Fibroblast of skin of scalp (primary cell): ENCODE measurements around the gene PHKB.
A peak's percentile ranks its signal among the peaks of the same experiment; 100 is the strongest.

Experiments used
- DNase-seq: peaks from one replicate; pipeline ENCODE4 v3.0.0-alpha.2; 2013

The PHKB gene

DNA sequence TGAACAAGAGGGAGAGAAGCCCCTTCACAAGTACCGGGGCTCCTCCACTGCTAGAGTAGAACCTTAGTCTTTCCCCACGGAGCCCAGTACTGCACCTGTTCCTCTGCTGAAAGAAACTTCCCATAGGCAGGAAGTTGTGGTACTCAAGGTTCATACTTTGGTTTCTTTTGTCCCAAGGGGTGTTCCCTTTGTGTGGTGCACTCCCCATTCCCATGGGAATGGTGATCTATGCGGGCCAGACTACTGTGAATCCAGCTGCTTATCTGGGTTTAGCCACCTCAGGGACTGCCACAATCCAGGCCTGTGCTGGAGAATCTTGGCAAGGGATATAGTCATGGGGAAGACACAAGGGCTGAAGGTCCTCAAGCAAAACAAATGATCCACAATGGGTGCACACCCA is 110.6 kb downstream of the PHKB start:
- no peak for DNase-seq

- peak; percentile 34 for DNase-seq
These were observed 113.2 kb downstream of the PHKB start for GRCh38 chr16:47574091-47575054.

GRCh38 chr16:47577029-47577428 is 115.9 kb downstream of the PHKB start:
- DNase-seq: no peak

DNA sequence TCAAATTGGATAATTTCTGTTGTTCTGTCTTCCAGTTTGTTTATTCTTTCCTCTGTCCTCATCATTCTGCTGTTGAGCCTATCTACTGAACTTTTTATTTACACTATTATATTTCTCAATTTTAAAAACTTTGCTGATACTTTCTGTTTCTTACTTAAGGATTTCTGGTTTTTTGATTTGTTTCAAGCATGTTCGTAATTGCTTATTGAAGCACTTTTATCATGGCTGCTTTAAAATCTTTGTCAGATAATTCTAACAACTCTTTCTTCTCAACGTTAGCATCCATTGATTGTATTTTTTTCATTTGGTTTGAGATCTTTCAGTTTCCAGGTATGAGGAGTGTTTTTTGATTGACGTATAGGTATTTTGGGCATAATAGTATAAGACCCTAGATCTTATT is 116.9 kb downstream of the PHKB start:
- DNase-seq: no peak

DNA sequence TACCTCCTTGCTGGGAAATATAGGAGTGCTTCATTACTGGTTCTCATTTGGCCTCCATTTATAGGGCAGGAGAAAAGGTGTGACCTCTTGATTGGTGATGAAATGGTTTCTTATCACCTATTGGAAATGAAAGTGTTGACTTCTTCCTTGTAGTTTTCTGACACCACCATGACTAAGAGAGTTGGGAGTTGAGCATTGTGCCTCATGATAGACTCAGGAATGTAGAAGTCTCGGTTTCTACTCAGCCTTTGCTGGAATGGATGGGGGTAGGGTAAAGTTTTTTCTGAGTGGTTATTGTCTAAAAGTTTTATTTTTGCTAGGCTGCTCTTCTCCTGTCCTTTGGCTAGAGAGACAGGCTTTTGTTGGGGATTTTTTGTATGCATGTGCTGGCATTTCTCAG is 117.4 kb downstream of the PHKB start:
- peak; percentile 8 for DNase-seq

DNA sequence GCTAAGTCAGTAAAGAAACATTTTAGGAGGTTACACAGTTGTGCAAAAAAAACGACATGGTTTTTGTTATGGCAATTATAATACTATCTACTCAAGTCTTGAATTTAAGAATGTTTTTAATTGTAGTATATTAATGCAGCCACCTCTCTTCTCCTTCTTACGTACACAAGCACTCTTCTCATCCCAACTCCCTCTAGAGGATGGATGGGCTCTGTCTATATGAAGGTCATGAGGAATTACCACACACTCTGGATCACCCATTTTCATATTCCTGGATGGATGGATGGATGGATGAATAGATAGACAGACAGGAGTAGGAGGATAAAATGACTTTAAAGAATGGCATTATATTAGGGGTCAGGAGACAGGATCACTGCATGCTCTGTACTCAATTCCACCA is 120.0 kb downstream of the PHKB start:
- DNase-seq: no peak

GRCh38 chr16:47584464-47585225 is 123.5 kb downstream of the PHKB start:
- no peak for DNase-seq

- DNase-seq: no peak
These were observed 125.0 kb downstream of the PHKB start for GRCh38 chr16:47586121-47586520.

DNA sequence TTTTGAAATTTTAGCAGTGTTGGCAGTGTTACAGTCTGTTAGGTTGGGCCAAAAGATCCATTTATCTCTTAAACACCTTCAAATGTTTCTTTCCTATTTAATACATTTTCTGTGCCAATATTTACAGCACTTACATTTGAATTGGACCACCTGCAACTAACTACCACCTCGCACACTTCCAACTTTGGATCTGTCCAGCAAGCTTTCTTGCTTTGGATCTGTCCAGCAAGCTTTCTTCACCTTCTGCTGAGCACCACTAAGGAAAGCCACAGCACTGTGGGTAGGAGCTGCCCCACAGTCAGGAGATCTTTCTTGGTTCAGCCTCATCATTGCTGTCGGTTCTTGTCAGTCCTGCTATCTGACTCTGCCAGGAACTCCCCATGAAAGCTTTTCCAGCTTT is 129.3 kb downstream of the PHKB start:
- no peak for DNase-seq

DNA sequence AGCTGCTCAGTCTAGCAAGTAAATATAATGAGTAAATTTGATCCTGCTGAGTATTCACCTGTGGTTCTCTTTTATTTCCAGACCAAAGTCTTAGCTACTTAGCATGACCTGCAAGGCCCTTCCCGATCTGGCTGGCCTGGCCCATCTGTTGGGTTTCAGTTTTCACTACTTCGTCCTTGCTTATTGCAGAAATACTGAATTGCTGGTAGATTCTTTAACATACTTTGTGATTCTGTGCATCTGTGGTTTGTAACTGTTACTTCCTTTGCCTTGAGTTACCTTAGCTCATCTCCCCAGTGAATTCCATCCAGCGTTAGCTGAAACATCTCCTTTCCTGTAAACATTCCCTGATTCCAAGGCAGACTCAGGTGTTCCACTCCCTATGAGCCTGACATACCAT is 131.1 kb downstream of the PHKB start:
- no peak for DNase-seq

DNA sequence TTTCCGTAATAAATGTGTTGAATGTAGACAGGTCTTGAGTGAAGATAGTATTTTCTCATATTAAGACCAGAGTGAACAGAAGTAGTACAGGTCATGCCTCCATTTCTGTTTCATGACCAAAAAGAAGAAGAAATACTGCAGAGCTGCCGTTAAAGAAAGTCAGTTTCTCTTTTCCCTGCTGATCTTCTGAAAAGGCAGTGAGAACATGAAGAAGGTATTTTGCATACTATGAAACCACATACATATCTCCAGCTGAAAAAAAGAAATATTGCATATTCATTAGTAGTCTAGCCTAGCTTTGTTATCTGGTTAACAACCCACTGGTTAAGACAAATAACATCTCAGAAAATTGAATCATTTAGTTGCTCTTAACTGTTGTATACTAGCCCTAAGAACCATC is 138.4 kb downstream of the PHKB start:
- DNase-seq: no peak

DNA sequence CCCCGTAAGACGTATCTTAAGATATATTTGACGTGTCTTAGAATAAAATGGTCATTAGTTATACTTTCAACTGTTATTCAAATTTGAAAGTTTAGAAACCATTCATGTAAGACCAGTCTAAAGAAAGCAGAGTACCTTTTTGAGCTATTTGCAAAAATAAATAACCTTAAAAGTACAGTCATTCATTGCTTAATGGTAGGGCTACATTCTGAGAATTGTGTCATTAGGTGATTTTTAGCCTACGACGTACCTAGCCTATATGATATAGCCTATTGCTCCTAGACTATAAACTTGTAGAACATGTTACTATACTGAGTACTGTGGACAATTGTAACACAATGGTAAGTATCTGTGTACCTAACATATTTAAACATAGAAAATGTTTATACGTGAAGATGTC is 139.2 kb downstream of the PHKB start:
- no peak for DNase-seq

- peak; percentile 23 for DNase-seq
These were observed 143.2 kb downstream of the PHKB start for GRCh38 chr16:47604306-47604705.

GRCh38 chr16:47611042-47611441 is 149.9 kb downstream of the PHKB start:
- no peak for DNase-seq

GRCh38 chr16:47611848-47612493 is 150.8 kb downstream of the PHKB start:
- no peak for DNase-seq

GRCh38 chr16:47612711-47613110 is 151.6 kb downstream of the PHKB start:
- DNase-seq: no peak

DNA sequence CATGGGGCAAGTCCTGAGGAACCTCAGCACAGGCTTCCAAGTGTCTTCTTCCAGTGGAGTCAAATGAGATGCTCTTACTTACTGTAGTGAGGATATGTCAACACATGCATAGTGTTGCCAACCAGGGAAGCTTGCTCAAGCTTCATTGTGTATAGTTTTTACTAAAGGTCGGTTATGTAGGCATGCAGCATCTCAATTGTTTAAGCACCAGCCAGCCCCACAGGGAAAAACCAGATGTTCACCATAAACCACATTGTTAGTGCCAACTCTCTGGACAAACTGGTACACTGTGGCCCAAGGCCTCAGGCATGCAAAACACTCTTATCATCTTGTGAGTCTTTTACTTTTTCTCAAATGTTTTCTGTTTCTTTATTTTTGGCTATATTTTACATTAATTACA is 152.1 kb downstream of the PHKB start:
- DNase-seq: no peak

GRCh38 chr16:47617732-47618131 is 156.6 kb downstream of the PHKB start:
- DNase-seq: no peak

DNA sequence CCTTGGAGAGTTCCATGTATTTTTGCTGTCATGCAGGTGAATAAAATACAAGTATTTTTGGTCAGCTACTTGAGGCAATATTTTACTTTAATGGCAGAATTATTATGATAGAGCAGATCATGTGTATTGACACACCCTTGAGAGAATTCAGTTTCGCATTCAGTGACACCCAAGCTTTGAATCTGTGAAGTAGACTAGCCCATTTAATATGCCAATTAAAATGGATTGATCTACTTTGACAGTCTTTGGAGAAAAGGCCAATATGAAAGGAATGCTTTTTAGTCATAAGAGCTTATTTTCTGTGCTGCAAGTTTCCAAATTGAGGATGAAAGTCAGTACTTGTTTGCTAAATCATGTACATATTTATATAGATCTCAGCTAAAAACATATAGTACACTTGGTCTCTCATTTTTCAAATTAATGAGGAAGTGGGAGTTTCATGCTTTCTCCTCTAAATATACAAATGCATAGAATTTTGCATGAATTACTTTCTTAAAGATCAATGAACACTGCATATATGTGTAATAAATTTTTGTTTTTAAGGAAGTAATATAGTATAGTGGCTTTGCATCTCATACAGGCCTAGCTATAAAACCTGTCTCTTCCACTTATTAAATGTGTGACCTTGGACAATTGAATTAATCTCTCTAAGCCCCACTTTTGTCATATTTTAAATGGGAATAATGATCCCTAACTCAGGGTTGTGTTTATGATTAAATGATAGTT is 161.5 kb downstream of the PHKB start:
- no peak for DNase-seq

DNA sequence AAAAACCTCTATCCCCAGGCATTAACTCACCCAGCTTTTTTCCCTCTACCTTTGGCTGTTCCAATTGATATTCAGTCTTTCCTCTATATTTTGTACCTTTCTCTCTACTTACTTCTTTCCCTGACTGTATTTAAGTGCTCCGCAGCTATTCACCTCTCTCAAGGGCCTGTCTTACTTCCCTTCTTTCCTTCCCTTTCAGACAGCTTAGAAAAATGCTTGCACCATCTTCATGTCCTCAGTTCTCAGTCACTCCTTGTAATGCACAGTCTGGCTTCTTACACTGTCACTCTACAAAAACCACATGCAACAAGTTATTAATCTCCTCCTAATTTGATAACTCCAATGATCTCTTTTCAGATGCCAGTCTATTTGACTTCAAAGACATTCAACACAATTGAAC is 163.4 kb downstream of the PHKB start:
- DNase-seq: no peak

DNA sequence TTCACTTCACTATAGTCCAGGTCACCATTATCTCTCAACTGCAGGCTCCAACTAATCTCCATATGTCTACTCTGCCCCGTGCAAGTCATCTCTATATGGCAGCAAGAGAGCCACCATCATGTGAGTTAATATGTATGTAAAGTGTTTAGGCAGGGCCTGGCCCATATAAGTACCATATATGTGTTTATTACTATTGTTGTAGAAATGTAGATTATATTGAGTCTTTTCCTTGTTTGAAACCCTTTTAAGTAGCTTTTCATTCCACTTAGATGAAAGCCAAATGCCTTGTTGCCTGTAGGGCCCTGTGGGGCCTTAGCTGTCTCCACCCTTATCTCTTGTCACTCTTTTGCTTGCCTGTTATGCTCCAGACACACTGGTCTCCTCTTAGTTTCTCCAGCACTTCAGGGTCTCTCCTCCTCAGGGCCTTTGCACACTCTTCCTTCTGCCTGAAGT is 164.0 kb downstream of the PHKB start:
- DNase-seq: no peak

GRCh38 chr16:47626246-47626645 is 165.1 kb downstream of the PHKB start:
- DNase-seq: no peak
